Left ventricle myocardium inferior (tissue), 1 donor: ENCODE data around the gene VGLL2. TPM values are rescaled to one million over a fixed set of nuclear protein-coding genes. Genes with fewer than 3 reads are reported as not detected.

Source experiments
- DNase-seq: peaks from one replicate; pipeline ENCODE4 v3.0.0-alpha.2; 2020
- H3K27ac ChIP-seq: fragments of 200-600 bp; replicated peaks from 2 replicates; pipeline ENCODE4 v1.8.0; 2021
- H3K27me3 ChIP-seq: fragments of 200-600 bp; 2 replicates; pipeline ENCODE4 v1.8.0; 2021; ENCODE audit warnings: low read depth
- H3K36me3 ChIP-seq: fragments of 200-600 bp; 2 replicates; pipeline ENCODE4 v1.8.0; 2021
- H3K4me1 ChIP-seq: fragments of 200-600 bp; 2 replicates; pipeline ENCODE4 v1.8.0; 2021
- H3K4me3 ChIP-seq: fragments of 200-600 bp; 2 replicates; pipeline ENCODE4 v1.8.0; 2021; ENCODE audit warnings: mild to moderate bottlenecking, moderate library complexity
- H3K9me3 ChIP-seq: fragments of 200-600 bp; replicated peaks from 2 replicates; pipeline ENCODE4 v1.8.0; 2021
- CTCF ChIP-seq: fragments of 200-600 bp; IDR thresholded peaks from 2 replicates; pipeline ENCODE4 v1.8.0; 2021; ENCODE audit warnings: antibody characterized with exemption, mild to moderate bottlenecking, borderline replicate concordance
- intact Hi-C: fragments of 100-400 bp; cut with micrococcal nuclease; formaldehyde crosslinking; loops from one replicate; pipeline ENCODE4 v1.11.0; 2022
- total RNA-seq: library from RNA; stranded (reverse); fragmentation: NEBNext Ultra II Directional; extraction: Animal tissue kit (Norgen Biotek cat#: 25700); gene quantifications from one replicate; pipeline ENCODE4 v1.2.1, GENCODE V29; 2021
- donor health status: DM: no; HTN: yes; CAD: no; lungs with severe emphysema.

VGLL2 gene
- total RNA-seq, 1 donor from 2014 or later: 2.4 TPM

GRCh38 chr6:117275711-117276110 lies 10.4 kb downstream of the VGLL2 start:
- H3K9me3 ChIP-seq: no peaks in the 10 kb centered on the region
- no peak overlapping the region for H3K27ac ChIP-seq
- no peak for TF ChIP-seq CTCF
- no peaks in the 10 kb centered on the region for H3K4me1 ChIP-seq
- H3K27me3 ChIP-seq: peaks cover 96% of the 10 kb centered on the region
- intact Hi-C loops: no loop called here
- no peak overlapping the region for H3K4me3 ChIP-seq
- H3K36me3 ChIP-seq: no peaks in the 10 kb centered on the region
- DNase-seq: no peak

GRCh38 chr6:117276778-117277316 lies 11.5 kb downstream of the VGLL2 start:
- intact Hi-C loops: no loop called here

GRCh38 chr6:117280922-117281321 lies 15.6 kb downstream of the VGLL2 start:
- no peak overlapping the region for H3K27ac ChIP-seq

More at GRCh38 chr6:117276778-117277316, 11.5 kb downstream of the VGLL2 start:
- H3K36me3 ChIP-seq: no peaks in the 10 kb centered on the region
- DNase-seq: no peak
- no peak for TF ChIP-seq CTCF
- peaks cover 91% of the 10 kb centered on the region for H3K27me3 ChIP-seq
- no peak overlapping the region for H3K27ac ChIP-seq
- no peaks in the 10 kb centered on the region for H3K9me3 ChIP-seq
- H3K4me3 ChIP-seq: no peak overlapping the region
- no peaks in the 10 kb centered on the region for H3K4me1 ChIP-seq

GRCh38 chr6:117288083-117288715 lies 22.8 kb downstream of the VGLL2 start:
- peaks cover 8% of the 10 kb centered on the region for H3K4me1 ChIP-seq
- no peak overlapping the region for H3K27ac ChIP-seq
- intact Hi-C loops: no loop called here
- no peak for TF ChIP-seq CTCF
- H3K9me3 ChIP-seq: peaks cover 6% of the 10 kb centered on the region
- no peaks in the 10 kb centered on the region for H3K36me3 ChIP-seq
- peaks cover 4% of the 10 kb centered on the region for H3K27me3 ChIP-seq
- DNase-seq: no peak
- no peak overlapping the region for H3K4me3 ChIP-seq

More at GRCh38 chr6:117280922-117281321, 15.6 kb downstream of the VGLL2 start:
- DNase-seq: no peak
- H3K9me3 ChIP-seq: peaks cover 6% of the 10 kb centered on the region
- intact Hi-C loops: no loop called here
- peak; percentile 29 for TF ChIP-seq CTCF
- H3K36me3 ChIP-seq: no peaks in the 10 kb centered on the region
- H3K4me1 ChIP-seq: no peaks in the 10 kb centered on the region
- no peak overlapping the region for H3K4me3 ChIP-seq
- peaks cover 50% of the 10 kb centered on the region for H3K27me3 ChIP-seq

GRCh38 chr6:117290173-117290846 lies 25.0 kb downstream of the VGLL2 start:
- H3K27ac ChIP-seq: no peak overlapping the region
- no peak for TF ChIP-seq CTCF
- peaks cover 8% of the 10 kb centered on the region for H3K4me1 ChIP-seq
- H3K9me3 ChIP-seq: no peaks in the 10 kb centered on the region
- no peak for DNase-seq
- peaks cover 4% of the 10 kb centered on the region for H3K27me3 ChIP-seq
- H3K4me3 ChIP-seq: no peak overlapping the region
- intact Hi-C loops: no loop called here
- no peaks in the 10 kb centered on the region for H3K36me3 ChIP-seq
